Measurements from ENCODE around the gene LDHB.

DNA sequence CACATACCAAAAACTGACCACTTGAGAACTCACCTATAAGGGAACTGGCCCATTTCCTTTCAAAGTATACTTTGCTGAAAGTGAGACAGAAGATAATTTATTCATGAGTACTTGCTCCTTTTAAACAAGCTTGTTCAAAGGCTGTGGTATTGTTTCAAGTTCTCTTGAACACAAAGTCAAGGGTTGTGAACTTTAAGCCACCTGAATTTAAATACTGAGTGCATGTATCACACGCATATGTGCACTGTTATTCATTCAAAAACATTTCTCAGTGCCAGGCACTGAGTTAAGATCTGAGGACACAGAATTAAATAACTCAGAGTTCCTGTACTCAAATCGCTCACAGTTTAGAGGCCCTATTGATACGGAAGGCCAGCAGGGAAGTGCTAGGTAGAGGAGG, 19.1 kb upstream of the LDHB start:
- TF ChIP-seq, protein P1, sequence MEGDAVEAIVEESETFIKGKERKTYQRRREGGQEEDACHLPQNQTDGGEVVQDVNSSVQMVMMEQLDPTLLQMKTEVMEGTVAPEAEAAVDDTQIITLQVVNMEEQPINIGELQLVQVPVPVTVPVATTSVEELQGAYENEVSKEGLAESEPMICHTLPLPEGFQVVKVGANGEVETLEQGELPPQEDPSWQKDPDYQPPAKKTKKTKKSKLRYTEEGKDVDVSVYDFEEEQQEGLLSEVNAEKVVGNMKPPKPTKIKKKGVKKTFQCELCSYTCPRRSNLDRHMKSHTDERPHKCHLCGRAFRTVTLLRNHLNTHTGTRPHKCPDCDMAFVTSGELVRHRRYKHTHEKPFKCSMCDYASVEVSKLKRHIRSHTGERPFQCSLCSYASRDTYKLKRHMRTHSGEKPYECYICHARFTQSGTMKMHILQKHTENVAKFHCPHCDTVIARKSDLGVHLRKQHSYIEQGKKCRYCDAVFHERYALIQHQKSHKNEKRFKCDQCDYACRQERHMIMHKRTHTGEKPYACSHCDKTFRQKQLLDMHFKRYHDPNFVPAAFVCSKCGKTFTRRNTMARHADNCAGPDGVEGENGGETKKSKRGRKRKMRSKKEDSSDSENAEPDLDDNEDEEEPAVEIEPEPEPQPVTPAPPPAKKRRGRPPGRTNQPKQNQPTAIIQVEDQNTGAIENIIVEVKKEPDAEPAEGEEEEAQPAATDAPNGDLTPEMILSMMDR (tag by site-specific recombination; IDR thresholded peaks at IDR 0.05): no peak
- TF ChIP-seq, protein P2, sequence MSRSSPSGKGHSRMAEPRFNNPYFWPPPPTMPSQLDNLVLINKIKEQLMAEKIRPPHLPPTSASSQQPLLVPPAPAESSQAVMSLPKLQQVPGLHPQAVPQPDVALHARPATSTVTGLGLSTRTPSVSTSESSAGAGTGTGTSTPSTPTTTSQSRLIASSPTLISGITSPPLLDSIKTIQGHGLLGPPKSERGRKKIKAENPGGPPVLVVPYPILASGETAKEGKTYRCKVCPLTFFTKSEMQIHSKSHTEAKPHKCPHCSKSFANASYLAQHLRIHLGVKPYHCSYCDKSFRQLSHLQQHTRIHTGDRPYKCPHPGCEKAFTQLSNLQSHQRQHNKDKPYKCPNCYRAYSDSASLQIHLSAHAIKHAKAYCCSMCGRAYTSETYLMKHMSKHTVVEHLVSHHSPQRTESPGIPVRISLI (tag by site-specific recombination; IDR thresholded peaks at IDR 0.05): no peak
- TF ChIP-seq ZNF530 (tag by site-specific recombination; IDR thresholded peaks at IDR 0.05; ENCODE audit: low read depth) (no peak), ZNF416 (tag by site-specific recombination; IDR thresholded peaks at IDR 0.05) (no peak), SCRT2 (tag by site-specific recombination; IDR thresholded peaks at IDR 0.05) (no peak), ZNF274 (IDR thresholded peaks at IDR 0.05; ENCODE audit: low read length) (no peak), ZNF274 (tag by site-specific recombination; IDR thresholded peaks at IDR 0.05; ENCODE audit: borderline replicate concordance) (no peak), YY1 (tag by site-specific recombination; IDR thresholded peaks at IDR 0.05) (no peak), ZNF654 (tag by site-specific recombination; IDR thresholded peaks at IDR 0.05; ENCODE audit: low read depth) (no peak)
- TF ChIP-seq, protein P3, sequence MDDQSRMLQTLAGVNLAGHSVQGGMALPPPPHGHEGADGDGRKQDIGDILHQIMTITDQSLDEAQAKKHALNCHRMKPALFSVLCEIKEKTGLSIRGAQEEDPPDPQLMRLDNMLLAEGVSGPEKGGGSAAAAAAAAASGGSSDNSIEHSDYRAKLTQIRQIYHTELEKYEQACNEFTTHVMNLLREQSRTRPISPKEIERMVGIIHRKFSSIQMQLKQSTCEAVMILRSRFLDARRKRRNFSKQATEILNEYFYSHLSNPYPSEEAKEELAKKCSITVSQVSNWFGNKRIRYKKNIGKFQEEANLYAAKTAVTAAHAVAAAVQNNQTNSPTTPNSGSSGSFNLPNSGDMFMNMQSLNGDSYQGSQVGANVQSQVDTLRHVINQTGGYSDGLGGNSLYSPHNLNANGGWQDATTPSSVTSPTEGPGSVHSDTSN (CRISPR knock-in tag; IDR thresholded peaks at IDR 0.05): no peak
- TF ChIP-seq, protein P4, sequence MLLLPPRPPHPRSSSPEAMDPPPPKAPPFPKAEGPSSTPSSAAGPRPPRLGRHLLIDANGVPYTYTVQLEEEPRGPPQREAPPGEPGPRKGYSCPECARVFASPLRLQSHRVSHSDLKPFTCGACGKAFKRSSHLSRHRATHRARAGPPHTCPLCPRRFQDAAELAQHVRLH (tag by site-specific recombination; IDR thresholded peaks at IDR 0.05): no peak
- TF ChIP-seq, protein P5, sequence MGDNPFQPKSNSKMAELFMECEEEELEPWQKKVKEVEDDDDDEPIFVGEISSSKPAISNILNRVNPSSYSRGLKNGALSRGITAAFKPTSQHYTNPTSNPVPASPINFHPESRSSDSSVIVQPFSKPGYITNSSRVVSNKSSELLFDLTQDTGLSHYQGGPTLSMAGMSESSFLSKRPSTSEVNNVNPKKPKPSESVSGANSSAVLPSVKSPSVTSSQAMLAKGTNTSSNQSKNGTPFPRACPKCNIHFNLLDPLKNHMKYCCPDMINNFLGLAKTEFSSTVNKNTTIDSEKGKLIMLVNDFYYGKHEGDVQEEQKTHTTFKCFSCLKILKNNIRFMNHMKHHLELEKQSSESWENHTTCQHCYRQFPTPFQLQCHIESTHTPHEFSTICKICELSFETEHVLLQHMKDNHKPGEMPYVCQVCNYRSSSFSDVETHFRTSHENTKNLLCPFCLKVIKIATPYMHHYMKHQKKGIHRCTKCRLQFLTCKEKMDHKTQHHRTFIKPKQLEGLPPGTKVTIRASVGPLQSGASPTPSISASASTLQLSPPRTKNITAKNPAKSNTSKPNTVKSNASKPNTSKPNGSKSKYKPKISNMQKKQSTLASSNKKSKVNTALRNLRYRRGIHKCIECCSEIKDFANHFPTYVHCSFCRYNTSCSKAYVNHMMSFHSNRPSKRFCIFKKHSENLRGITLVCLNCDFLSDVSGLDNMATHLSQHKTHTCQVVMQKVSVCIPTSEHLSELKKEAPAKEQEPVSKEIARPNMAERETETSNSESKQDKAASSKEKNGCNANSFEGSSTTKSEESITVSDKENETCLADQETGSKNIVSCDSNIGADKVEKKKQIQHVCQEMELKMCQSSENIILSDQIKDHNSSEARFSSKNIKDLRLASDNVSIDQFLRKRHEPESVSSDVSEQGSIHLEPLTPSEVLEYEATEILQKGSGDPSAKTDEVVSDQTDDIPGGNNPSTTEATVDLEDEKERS (tag by site-specific recombination; IDR thresholded peaks at IDR 0.05): no peak
- TF ChIP-seq, protein P6, sequence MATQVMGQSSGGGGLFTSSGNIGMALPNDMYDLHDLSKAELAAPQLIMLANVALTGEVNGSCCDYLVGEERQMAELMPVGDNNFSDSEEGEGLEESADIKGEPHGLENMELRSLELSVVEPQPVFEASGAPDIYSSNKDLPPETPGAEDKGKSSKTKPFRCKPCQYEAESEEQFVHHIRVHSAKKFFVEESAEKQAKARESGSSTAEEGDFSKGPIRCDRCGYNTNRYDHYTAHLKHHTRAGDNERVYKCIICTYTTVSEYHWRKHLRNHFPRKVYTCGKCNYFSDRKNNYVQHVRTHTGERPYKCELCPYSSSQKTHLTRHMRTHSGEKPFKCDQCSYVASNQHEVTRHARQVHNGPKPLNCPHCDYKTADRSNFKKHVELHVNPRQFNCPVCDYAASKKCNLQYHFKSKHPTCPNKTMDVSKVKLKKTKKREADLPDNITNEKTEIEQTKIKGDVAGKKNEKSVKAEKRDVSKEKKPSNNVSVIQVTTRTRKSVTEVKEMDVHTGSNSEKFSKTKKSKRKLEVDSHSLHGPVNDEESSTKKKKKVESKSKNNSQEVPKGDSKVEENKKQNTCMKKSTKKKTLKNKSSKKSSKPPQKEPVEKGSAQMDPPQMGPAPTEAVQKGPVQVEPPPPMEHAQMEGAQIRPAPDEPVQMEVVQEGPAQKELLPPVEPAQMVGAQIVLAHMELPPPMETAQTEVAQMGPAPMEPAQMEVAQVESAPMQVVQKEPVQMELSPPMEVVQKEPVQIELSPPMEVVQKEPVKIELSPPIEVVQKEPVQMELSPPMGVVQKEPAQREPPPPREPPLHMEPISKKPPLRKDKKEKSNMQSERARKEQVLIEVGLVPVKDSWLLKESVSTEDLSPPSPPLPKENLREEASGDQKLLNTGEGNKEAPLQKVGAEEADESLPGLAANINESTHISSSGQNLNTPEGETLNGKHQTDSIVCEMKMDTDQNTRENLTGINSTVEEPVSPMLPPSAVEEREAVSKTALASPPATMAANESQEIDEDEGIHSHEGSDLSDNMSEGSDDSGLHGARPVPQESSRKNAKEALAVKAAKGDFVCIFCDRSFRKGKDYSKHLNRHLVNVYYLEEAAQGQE (tag by site-specific recombination; IDR thresholded peaks at IDR 0.05): no peak
